ENCODE measurements around the gene PARM1. TPM values are rescaled to one million over a fixed set of nuclear protein-coding genes. Genes with fewer than 3 reads are reported as not detected.

PARM1 gene
- total and polyA plus RNA-seq, 9 of the 15 experiments (the other 6 are each of a cell fraction or from before 2014, with no cell fraction given): 0.07 TPM; not detected in 8

DNA sequence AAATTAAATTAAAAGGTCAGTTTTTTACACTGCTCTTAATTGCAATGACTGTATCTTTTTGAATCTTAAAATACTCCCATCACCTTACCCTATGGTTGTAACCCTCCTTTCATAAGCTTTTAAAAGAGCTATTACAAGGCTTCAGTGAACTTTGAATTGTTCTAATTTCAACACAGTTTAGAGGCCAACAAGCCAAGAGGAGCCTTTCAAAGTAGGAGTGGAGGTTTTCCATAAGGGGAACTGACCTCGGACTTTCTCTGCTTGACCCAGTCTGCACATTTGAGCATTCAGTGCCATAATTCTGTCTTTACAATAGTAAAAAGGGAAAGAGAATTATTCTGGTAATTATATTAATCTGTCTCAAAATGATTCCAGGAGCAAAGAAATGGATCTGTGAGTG, 98.9 kb downstream of the PARM1 start:
- Histone ChIP-seq H3K27ac (ENCODE audit: extremely low read depth, low read depth, low read length) (no peak overlapping the region), H3K27me3 (ENCODE audit: control insufficient read depth in 2 of 2, insufficient read depth in 2 of 2, low read length in 2 of 2) (peaks cover 3 to 9% of the 10 kb centered on the region in 2 experiments; a peak in 2 of 5 replicates)
- no peak for TF ChIP-seq STAT5B (CRISPR knock-in tag; IDR thresholded peaks at IDR 0.05)
- no peak for TF ChIP-seq DPF2 (IDR thresholded peaks at IDR 0.05)
- no peak for TF ChIP-seq BCOR (IDR thresholded peaks at IDR 0.05)
- TF ChIP-seq, protein P1, sequence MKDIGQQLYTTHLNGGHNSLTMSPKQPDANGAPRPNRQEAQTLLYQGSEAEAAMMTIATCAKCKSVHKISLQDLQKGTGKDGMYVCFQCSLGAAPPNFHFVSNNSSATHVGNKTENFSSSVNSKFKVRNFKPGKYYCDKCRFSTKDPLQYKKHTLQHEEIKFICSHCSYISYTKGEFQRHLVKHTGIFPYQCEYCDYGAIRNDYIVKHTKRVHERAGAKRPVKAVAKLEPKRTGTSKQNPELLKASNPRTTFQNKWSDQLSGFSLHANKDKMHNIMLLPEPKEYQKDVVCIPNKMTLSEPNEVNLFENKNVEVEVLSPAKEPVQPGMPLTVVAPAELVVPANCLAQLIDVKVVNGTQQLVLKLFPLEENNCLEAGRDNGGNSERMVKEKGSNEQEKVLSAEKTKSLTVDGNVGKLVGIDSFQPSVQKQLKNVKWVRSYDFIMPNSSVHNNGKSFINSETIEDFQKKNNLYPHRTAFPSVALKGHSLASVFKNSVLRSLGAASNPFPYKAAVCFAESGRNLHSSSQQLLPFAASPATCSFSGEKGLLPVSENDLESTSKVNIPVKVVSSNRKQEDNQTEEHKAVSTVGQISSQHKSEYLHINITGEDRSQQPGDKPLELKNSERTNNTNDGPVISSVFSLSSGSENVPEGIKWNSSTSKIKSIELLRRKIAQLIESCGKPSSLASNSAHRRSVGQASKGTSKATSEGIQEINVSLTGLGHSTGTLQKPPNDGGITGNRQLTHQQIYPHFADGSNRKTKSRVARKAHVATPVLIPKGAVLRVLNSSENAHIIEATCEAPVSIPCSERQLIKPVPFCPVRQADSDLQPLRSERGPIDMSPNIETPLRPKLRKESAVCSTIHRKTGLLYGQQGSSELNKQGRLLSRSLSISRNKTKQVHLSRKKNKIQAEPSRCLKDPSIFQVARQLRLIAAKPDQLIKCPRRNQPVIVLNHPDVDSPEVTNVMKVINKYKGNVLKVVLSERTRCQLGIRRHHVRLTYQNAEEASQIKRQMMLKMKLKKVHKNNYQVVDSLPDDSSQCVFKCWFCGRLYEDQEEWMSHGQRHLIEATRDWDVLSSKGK (CRISPR knock-in tag; IDR thresholded peaks at IDR 0.05): no peak
- TF ChIP-seq SREBF1 (IDR thresholded peaks at IDR 0.05; ENCODE audit: borderline replicate concordance, low read depth, low read length): no peak
- TF ChIP-seq NFE2L1 (tag; IDR thresholded peaks at IDR 0.05; ENCODE audit: borderline replicate concordance, low read depth): no peak
- TF ChIP-seq, protein P2, sequence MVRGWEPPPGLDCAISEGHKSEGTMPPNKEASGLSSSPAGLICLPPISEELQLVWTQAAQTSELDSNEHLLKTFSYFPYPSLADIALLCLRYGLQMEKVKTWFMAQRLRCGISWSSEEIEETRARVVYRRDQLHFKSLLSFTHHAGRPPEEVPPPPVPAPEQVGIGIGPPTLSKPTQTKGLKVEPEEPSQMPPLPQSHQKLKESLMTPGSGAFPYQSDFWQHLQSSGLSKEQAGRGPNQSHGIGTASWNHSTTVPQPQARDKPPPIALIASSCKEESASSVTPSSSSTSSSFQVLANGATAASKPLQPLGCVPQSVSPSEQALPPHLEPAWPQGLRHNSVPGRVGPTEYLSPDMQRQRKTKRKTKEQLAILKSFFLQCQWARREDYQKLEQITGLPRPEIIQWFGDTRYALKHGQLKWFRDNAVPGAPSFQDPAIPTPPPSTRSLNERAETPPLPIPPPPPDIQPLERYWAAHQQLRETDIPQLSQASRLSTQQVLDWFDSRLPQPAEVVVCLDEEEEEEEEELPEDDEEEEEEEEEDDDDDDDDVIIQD (CRISPR knock-in tag; IDR thresholded peaks at IDR 0.05): no peak
- TF ChIP-seq, protein P3, sequence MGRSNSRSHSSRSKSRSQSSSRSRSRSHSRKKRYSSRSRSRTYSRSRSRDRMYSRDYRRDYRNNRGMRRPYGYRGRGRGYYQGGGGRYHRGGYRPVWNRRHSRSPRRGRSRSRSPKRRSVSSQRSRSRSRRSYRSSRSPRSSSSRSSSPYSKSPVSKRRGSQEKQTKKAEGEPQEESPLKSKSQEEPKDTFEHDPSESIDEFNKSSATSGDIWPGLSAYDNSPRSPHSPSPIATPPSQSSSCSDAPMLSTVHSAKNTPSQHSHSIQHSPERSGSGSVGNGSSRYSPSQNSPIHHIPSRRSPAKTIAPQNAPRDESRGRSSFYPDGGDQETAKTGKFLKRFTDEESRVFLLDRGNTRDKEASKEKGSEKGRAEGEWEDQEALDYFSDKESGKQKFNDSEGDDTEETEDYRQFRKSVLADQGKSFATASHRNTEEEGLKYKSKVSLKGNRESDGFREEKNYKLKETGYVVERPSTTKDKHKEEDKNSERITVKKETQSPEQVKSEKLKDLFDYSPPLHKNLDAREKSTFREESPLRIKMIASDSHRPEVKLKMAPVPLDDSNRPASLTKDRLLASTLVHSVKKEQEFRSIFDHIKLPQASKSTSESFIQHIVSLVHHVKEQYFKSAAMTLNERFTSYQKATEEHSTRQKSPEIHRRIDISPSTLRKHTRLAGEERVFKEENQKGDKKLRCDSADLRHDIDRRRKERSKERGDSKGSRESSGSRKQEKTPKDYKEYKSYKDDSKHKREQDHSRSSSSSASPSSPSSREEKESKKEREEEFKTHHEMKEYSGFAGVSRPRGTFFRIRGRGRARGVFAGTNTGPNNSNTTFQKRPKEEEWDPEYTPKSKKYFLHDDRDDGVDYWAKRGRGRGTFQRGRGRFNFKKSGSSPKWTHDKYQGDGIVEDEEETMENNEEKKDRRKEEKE (IDR thresholded peaks at IDR 0.05; ENCODE audit: borderline replicate concordance in 1 of 2, control insufficient read depth in 1 of 2, low read depth in 2 of 2, low read length in 1 of 2): no peak
- TF ChIP-seq, protein P4, sequence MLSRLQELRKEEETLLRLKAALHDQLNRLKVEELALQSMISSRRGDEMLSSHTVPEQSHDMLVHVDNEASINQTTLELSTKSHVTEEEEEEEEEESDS (CRISPR knock-in tag; IDR thresholded peaks at IDR 0.05): no peak
- TF ChIP-seq HIVEP1 (CRISPR knock-in tag; IDR thresholded peaks at IDR 0.05): no peak
- no peak for TF ChIP-seq NCOA1 (IDR thresholded peaks at IDR 0.05; ENCODE audit: low read depth)
- no peak for TF ChIP-seq HNRNPH1 (optimal IDR thresholded peaks at IDR 0.05; ENCODE audit: low read depth, low read length)
- TF ChIP-seq, protein P5, sequence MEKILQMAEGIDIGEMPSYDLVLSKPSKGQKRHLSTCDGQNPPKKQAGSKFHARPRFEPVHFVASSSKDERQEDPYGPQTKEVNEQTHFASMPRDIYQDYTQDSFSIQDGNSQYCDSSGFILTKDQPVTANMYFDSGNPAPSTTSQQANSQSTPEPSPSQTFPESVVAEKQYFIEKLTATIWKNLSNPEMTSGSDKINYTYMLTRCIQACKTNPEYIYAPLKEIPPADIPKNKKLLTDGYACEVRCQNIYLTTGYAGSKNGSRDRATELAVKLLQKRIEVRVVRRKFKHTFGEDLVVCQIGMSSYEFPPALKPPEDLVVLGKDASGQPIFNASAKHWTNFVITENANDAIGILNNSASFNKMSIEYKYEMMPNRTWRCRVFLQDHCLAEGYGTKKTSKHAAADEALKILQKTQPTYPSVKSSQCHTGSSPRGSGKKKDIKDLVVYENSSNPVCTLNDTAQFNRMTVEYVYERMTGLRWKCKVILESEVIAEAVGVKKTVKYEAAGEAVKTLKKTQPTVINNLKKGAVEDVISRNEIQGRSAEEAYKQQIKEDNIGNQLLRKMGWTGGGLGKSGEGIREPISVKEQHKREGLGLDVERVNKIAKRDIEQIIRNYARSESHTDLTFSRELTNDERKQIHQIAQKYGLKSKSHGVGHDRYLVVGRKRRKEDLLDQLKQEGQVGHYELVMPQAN (IDR thresholded peaks at IDR 0.05; ENCODE audit: borderline replicate concordance): no peak

More for the DNA sequence above, 98.9 kb downstream of the PARM1 start:
- Histone ChIP-seq H2AFZ (ENCODE audit: low read depth, low read length) (no peak overlapping the region), H3K9me1 (ENCODE audit: control insufficient read depth, insufficient read depth, low read length) (no peaks in the 10 kb centered on the region), H3K4me3 (no peak overlapping the region), H3K79me2 (ENCODE audit: control insufficient read depth, insufficient read depth, low read length) (no peaks in the 10 kb centered on the region), H3K36me3 (ENCODE audit: control insufficient read depth, insufficient read depth, low read length) (no peaks in the 10 kb centered on the region), H4K20me1 (replicated peaks; ENCODE audit: control insufficient read depth, insufficient read depth, low read length) (no peaks in the 10 kb centered on the region), H3K9ac (ENCODE audit: insufficient read depth in 1 of 2, low read depth in 2 of 2, low read length in 2 of 2) (no peak overlapping the region), H3K9me3 (replicated peaks; ENCODE audit: control insufficient read depth, insufficient read depth, low read depth, low read length) (no peaks in the 10 kb centered on the region), H3K4me2 (ENCODE audit: insufficient read depth, low read length) (no peak overlapping the region), H3K4me1 (replicated peaks in 1 of 2; ENCODE audit: control insufficient read depth in 2 of 2, insufficient read depth in 2 of 2, low read length in 2 of 2) (no peaks in the 10 kb centered on the region)
- DNase-seq (ENCODE audit: extremely low read depth in 1 of 4, low spot score in 3 of 4) (no peak), FAIRE-seq (no peak), ATAC-seq (no peak)
- WGBS (ENCODE audit: insufficient coverage, low coverage, missing lambda C conversion rate): 0% methylated on average over 1 of the region's 1 CpG
- no TSS peak for BruUV-seq (replicated peaks)
- ChIA-PET POLR2A (interaction anchor here (0.6 to 1.1 kb wide), 2 partner anchors 28 to 34 kb away, joined by 3 read pairs; no protein-coding TSS in a partner anchor), CTCF (ENCODE audit: low intra/inter-chr PET ratio) (no interaction called here)
- intact Hi-C loops (cut with micrococcal nuclease) (no loop called here), in situ Hi-C loops (cut with MboI) (no loop called here)
